Measurements from ENCODE around the gene MAGI1. TPM values are rescaled to one million over a fixed set of nuclear protein-coding genes. Genes with fewer than 3 reads are reported as not detected.

The MAGI1 gene
- total RNA-seq, 1 donor from 2014 or later, result 47.1 TPM

DNA sequence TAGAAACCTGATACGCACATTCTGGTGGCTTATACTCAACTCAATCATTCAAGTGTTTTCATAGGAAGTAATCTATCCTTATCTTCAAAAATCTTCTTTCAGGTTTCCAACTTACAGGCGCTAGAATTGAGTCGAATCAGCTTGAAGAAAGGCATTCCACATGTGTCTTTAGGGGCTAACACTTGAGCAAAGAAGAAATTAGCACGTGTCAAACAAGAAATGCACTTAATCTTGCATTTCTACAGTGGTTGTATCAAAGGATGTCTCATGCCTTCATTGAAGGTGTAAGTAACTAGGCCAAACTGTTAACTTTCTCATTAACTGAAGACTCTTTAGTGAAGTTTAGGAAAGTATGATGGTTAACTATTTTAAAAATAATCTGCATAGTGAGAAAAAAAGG lies 557.6 kb downstream of the MAGI1 start:
- H3K27ac ChIP-seq, result no peak overlapping the region
- intact Hi-C loops (cut with DNase I), result no loop called here
- H3K9me3 ChIP-seq, result no peaks in the 10 kb centered on the region
- TF ChIP-seq POLR2A (IDR thresholded peaks at IDR 0.05) (no peak), POLR2AphosphoS5 (IDR thresholded peaks at IDR 0.05; ENCODE audit: insufficient read depth in 1 of 2, low read depth in 1 of 2) (no peak)
- TF ChIP-seq, protein P1, sequence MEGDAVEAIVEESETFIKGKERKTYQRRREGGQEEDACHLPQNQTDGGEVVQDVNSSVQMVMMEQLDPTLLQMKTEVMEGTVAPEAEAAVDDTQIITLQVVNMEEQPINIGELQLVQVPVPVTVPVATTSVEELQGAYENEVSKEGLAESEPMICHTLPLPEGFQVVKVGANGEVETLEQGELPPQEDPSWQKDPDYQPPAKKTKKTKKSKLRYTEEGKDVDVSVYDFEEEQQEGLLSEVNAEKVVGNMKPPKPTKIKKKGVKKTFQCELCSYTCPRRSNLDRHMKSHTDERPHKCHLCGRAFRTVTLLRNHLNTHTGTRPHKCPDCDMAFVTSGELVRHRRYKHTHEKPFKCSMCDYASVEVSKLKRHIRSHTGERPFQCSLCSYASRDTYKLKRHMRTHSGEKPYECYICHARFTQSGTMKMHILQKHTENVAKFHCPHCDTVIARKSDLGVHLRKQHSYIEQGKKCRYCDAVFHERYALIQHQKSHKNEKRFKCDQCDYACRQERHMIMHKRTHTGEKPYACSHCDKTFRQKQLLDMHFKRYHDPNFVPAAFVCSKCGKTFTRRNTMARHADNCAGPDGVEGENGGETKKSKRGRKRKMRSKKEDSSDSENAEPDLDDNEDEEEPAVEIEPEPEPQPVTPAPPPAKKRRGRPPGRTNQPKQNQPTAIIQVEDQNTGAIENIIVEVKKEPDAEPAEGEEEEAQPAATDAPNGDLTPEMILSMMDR (IDR thresholded peaks at IDR 0.05), result no peak
- H3K27me3 ChIP-seq, result no peaks in the 10 kb centered on the region
- H3K36me3 ChIP-seq, result no peaks in the 10 kb centered on the region
- H3K4me1 ChIP-seq, result peaks cover 38% of the 10 kb centered on the region
- DNase-seq (ENCODE audit: extremely low spot score in 2 of 2), result no peak
- H3K4me3 ChIP-seq, result no peak overlapping the region

DNA sequence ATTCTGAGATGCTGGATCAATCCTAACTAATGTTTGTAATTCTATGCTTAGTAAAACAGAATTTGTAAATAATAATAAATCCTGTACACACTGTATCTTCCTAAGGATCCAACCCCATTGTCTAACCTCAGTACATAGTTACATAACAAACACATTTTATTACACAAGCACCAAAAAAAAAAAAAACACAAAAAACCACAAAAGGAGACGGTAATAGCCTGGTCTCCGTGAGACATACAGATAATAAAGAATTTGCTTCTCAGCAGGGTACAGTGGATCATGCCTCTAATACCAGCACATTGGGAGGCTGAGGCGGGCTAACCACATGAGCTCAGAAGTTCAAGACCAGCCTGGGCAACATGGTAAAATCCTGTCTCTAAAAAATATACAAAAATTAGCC lies 558.7 kb downstream of the MAGI1 start:
- Histone ChIP-seq H3K4me3 (no peak overlapping the region), H3K36me3 (no peaks in the 10 kb centered on the region), H3K27me3 (no peaks in the 10 kb centered on the region), H3K27ac (no peak overlapping the region), H3K4me1 (peaks cover 27% of the 10 kb centered on the region), H3K9me3 (no peaks in the 10 kb centered on the region)
- DNase-seq (ENCODE audit: extremely low spot score in 2 of 2), result no peak
- TF ChIP-seq POLR2A (IDR thresholded peaks at IDR 0.05), result no peak
- TF ChIP-seq, protein P1 (IDR thresholded peaks at IDR 0.05), result no peak
- TF ChIP-seq POLR2AphosphoS5 (IDR thresholded peaks at IDR 0.05; ENCODE audit: insufficient read depth in 1 of 2, low read depth in 1 of 2), result no peak
- intact Hi-C loops (cut with DNase I), result no loop called here

DNA sequence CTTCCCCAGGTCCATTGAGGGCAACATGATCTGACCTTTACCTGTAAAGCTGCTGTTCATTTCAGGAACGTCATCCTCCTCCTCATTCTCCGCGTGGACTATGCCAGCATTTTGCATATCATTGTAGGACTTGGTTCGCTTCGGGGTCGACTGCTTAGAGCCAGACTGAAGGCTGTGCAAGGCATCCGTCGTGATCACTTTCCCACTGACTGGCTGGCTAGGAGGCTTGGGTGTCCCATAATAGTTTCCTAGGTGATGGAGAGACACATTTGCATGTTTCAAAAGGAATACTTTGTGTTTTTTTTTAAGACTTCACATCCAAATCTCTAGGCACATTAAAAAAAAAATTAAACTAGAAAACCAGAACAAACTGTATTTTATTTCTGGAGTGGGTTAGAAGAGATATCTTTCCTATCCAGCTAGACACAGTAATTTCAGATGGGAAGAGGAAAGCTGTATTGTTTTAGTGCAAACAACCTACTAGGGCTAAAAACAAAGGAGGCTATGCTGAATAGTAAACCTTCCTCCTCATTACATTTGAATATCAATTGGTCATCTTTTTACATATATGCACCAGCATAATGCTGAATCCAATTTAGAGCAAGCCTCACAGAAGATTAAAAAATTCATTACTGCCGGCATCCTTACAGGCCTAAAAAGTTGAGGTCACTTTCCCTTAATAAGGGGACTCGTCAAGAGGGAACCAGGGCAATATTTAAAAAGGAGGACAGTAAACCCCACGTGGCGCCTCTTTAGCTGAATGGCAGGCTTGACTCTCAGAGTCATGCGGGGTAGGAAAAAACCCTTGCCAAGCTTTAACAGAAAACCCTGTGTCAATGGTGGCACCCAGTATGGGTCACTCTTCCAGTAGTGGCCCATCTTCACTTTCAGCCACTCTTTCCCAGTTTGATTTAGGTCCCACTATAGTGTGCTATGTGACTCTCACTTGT lies 559.9 kb downstream of the MAGI1 start:
- Histone ChIP-seq H3K9me3 (no peaks in the 10 kb centered on the region), H3K27ac (no peak overlapping the region), H3K4me1 (peaks cover 15% of the 10 kb centered on the region), H3K27me3 (no peaks in the 10 kb centered on the region), H3K4me3 (no peak overlapping the region), H3K36me3 (no peaks in the 10 kb centered on the region)
- TF ChIP-seq, protein P1 (IDR thresholded peaks at IDR 0.05), result no peak
- no peak for TF ChIP-seq POLR2A (IDR thresholded peaks at IDR 0.05)
- no peak for TF ChIP-seq POLR2AphosphoS5 (IDR thresholded peaks at IDR 0.05; ENCODE audit: insufficient read depth in 1 of 2, low read depth in 1 of 2)
- intact Hi-C loops (cut with DNase I), result no loop called here
- no peak for DNase-seq (ENCODE audit: extremely low spot score in 2 of 2)

DNA sequence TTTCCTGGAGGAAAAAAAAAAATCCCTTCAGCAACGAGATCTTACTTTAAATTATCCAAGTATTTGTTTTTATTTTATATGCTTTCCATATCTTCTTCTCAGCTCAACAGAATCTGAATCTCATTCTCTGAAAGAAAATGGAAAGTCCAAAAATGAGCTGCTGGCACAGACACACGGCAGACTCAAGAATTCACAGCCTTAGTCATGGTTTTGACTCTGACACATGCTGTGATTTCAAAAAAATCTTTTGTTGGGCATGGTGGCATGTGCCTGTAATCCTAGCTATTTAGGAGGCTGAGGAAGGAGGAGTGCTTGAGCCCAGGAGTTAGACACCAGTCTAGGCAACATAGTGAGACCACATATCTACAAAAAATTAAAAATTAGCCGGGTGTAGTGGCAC lies 565.0 kb downstream of the MAGI1 start:
- Histone ChIP-seq H3K4me3 (no peak overlapping the region), H3K9me3 (no peaks in the 10 kb centered on the region), H3K36me3 (no peaks in the 10 kb centered on the region), H3K27me3 (no peaks in the 10 kb centered on the region), H3K27ac (no peak overlapping the region), H3K4me1 (no peaks in the 10 kb centered on the region)
- intact Hi-C loops (cut with DNase I), result no loop called here
- TF ChIP-seq POLR2AphosphoS5 (IDR thresholded peaks at IDR 0.05; ENCODE audit: insufficient read depth in 1 of 2, low read depth in 1 of 2), result no peak
- no peak for TF ChIP-seq POLR2A (IDR thresholded peaks at IDR 0.05)
- TF ChIP-seq, protein P1 (IDR thresholded peaks at IDR 0.05), result no peak
- no peak for DNase-seq (ENCODE audit: extremely low spot score in 2 of 2)

DNA sequence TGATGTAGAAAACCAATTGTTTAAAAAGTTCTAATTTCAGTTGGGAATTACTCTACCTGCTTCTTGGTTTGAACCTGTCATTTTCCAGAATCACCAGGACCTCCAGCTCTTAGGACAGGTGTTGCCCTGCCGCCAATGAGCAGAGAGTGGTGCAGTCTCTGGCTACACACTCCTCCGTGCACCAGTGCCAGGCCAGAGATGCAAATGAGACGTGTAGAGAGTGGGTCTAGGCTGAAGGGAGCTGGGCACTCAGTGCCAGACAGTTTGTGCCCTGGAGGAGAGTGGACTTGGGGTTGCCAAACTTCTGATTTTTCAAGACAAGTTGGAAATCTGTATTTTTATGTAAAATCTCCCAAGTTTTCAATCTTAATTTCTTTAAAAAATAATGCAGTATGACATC lies 566.2 kb downstream of the MAGI1 start:
- Histone ChIP-seq H3K27me3 (no peaks in the 10 kb centered on the region), H3K4me1 (no peaks in the 10 kb centered on the region), H3K9me3 (no peaks in the 10 kb centered on the region), H3K4me3 (no peak overlapping the region), H3K27ac (no peak overlapping the region), H3K36me3 (no peaks in the 10 kb centered on the region)
- TF ChIP-seq POLR2A (IDR thresholded peaks at IDR 0.05), result no peak
- TF ChIP-seq POLR2AphosphoS5 (IDR thresholded peaks at IDR 0.05; ENCODE audit: insufficient read depth in 1 of 2, low read depth in 1 of 2), result no peak
- TF ChIP-seq, protein P1 (IDR thresholded peaks at IDR 0.05), result no peak
- intact Hi-C loops (cut with DNase I), result no loop called here
- no peak for DNase-seq (ENCODE audit: extremely low spot score in 2 of 2)

Data from vagina (tissue), 2 donors.